PC-3 (cell line): Measurements from ENCODE around the gene MYL10. TPM values are rescaled to one million over a fixed set of nuclear protein-coding genes. Genes with fewer than 3 reads are reported as not detected.
A peak's percentile ranks its signal among the peaks of the same experiment; 100 is the strongest.

Source experiments
- ATAC-seq: fragments of 200-7000 bp; cut with Tn5 transposase; 2 replicates; pipeline ENCODE4 v1.9.1; 2020; ENCODE audit warnings: mild to moderate bottlenecking, moderate library complexity
- BruUV-seq: library from RNA; stranded (reverse); fragments of 400-500 nt; replicated peaks from 2 replicates; lab custom pipeline; 2021; lab: Mats Ljungman, UMichigan
- CTCF ChIA-PET: fragments of 300-600 bp; sonication (Branson Sonifier 250); formaldehyde crosslinking; loops from one replicate; lab custom pipeline; 2022; ENCODE audit warnings: antibody characterized with exemption; lab: Charles Lee
- POLR2A ChIA-PET: fragments of 300-600 bp; sonication (Branson Sonifier 250); formaldehyde crosslinking; loops from one replicate; lab custom pipeline; 2022; ENCODE audit warnings: antibody characterized with exemption; ENCODE audit not compliant: unreplicated experiment; lab: Charles Lee
- DNase-seq: peaks from one replicate; pipeline ENCODE4 v3.0.0-alpha.2; 2015
- H2AFZ ChIP-seq: fragments of 300-600 bp; sonication (generic); 2 replicates; pipeline ENCODE4 v1.6.0; 2016; ENCODE audit warnings: antibody characterized with exemption, low read length
- H3F3A ChIP-seq: fragments of 300-600 bp; sonication (generic); one replicate; pipeline ENCODE4 v1.6.0; 2017; ENCODE audit warnings: antibody characterized with exemption, low read length, control low read depth, mild to moderate bottlenecking; ENCODE audit not compliant: unreplicated experiment
- H3K27ac ChIP-seq: fragments of 300-600 bp; sonication (generic); 2 replicates; pipeline ENCODE4 v1.5.1; 2016; ENCODE audit warnings: mild to moderate bottlenecking, low read length
- H3K27me3 ChIP-seq: fragments of 300-600 bp; sonication (generic); 2 replicates; pipeline ENCODE4 v1.6.1; 2016; ENCODE audit warnings: low read length, mixed read lengths
- H3K36me3 ChIP-seq: fragments of 300-600 bp; sonication (generic); 2 replicates; pipeline ENCODE4 v1.6.1; 2016; ENCODE audit warnings: low read depth, mixed run types, low read length, mixed read lengths
- H3K4me1 ChIP-seq: fragments of 300-600 bp; sonication (generic); 2 replicates; pipeline ENCODE4 v1.5.1; 2016; ENCODE audit warnings: low read length; ENCODE audit not compliant: insufficient read depth
- H3K4me2 ChIP-seq: fragments of 300-600 bp; sonication (generic); 2 replicates; pipeline ENCODE4 v1.6.0; 2016; ENCODE audit warnings: low read length
- H3K4me3 ChIP-seq: fragments of 300-600 bp; sonication (generic); 2 replicates; pipeline ENCODE4 v1.5.1; 2016; ENCODE audit warnings: mild to moderate bottlenecking, low read length, mixed read lengths
- H3K79me2 ChIP-seq: fragments of 300-600 bp; sonication (generic); 2 replicates; pipeline ENCODE4 v1.6.1; 2017; ENCODE audit warnings: low read length, mixed read lengths
- H3K9ac ChIP-seq: fragments of 300-600 bp; sonication (generic); 2 replicates; pipeline ENCODE4 v1.6.0; 2016; ENCODE audit warnings: mild to moderate bottlenecking, low read length
- H3K9me2 ChIP-seq: fragments of 300-600 bp; sonication (generic); replicated peaks from 2 replicates; pipeline ENCODE4 v1.6.1; 2016; ENCODE audit warnings: mixed run types, low read length, mixed read lengths
- H3K9me3 ChIP-seq: fragments of 300-600 bp; sonication (generic); 2 replicates; pipeline ENCODE4 v1.6.1; 2016; ENCODE audit warnings: low read length, mixed read lengths
- H4K20me1 ChIP-seq: fragments of 300-600 bp; sonication (generic); 2 replicates; pipeline ENCODE4 v1.6.1; 2016; ENCODE audit warnings: low read length, mixed read lengths
- CTCF ChIP-seq: fragments of 300-600 bp; sonication (generic); conservative IDR thresholded peaks from 2 replicates; pipeline ENCODE4 v1.5.1; 2017; ENCODE audit warnings: antibody characterized with exemption, low read depth, mild to moderate bottlenecking, low read length
- EZH2 ChIP-seq: fragments of 300-600 bp; sonication (generic); IDR thresholded peaks from one replicate; pipeline ENCODE4 v1.6.1; 2017; ENCODE audit warnings: antibody characterized with exemption, mild to moderate bottlenecking, low read length; ENCODE audit not compliant: unreplicated experiment
- EZH2phosphoT487 ChIP-seq: fragments of 300-600 bp; sonication (generic); IDR thresholded peaks from 2 replicates; pipeline ENCODE4 v1.6.1; 2018; ENCODE audit warnings: mild to moderate bottlenecking, antibody characterized with exemption, low read length, borderline replicate concordance
- intact Hi-C: fragments of 100-400 bp; cut with micrococcal nuclease; formaldehyde crosslinking; loops from 2 replicates; pipeline ENCODE4 v1.9.0; 2023
- total RNA-seq: library from RNA; depleted of rRNA; stranded (reverse); fragments of >200 nt; gene quantifications from 2 replicates; pipeline ENCODE4 v1.2.3, GENCODE V29; 2014

The MYL10 gene
- total RNA-seq, 1 experiment from 2014 or later = 0.69 TPM

- no peak overlapping the region for H3K9ac ChIP-seq
- H3K4me1 ChIP-seq = peaks cover 20% of the 10 kb centered on the region
- ChIA-PET CTCF (interaction anchor here (0.6 kb wide), 1 partner anchor 1626 kb away, joined by 4 read pairs; no protein-coding TSS in a partner anchor), POLR2A (interaction anchor here (0.6 kb wide), 1 partner anchor 11 kb away, joined by 3 read pairs; no protein-coding TSS in a partner anchor)
- TF ChIP-seq EZH2 (no peak), CTCF (no peak), EZH2phosphoT487 (no peak)
- H3K9me3 ChIP-seq = no peaks in the 10 kb centered on the region
- no peak overlapping the region for H3K4me3 ChIP-seq
- intact Hi-C loops = no loop called here
- H4K20me1 ChIP-seq = no peaks in the 10 kb centered on the region
- no peaks in the 10 kb centered on the region for H3K79me2 ChIP-seq
- H3K27ac ChIP-seq = no peak overlapping the region
- H3K36me3 ChIP-seq = no peaks in the 10 kb centered on the region
- H2AFZ ChIP-seq = no peak overlapping the region
- BruUV-seq = no TSS peak
- no peak for ATAC-seq
- no peak overlapping the region for H3K4me2 ChIP-seq
- no peaks in the 10 kb centered on the region for H3K27me3 ChIP-seq
- no peak for DNase-seq
- H3F3A ChIP-seq = no peaks in the 10 kb centered on the region
- H3K9me2 ChIP-seq = no peaks in the 10 kb centered on the region
These were observed 16.1 kb downstream of the MYL10 start for GRCh38 chr7:101612885-101613515.

GRCh38 chr7:101608772-101609713, 20.1 kb downstream of the MYL10 start:
- intact Hi-C loops = no loop called here
- H2AFZ ChIP-seq = 0 out of 2 replicates have a peak overlapping the region, but pooled peaks have one; percentile 37
- peak; percentile 95 for ATAC-seq

More at GRCh38 chr7:101608772-101609713, 20.1 kb downstream of the MYL10 start:
- no peak overlapping the region for H3K27ac ChIP-seq
- no peaks in the 10 kb centered on the region for H3K9me3 ChIP-seq
- no peak overlapping the region for H3K9ac ChIP-seq
- peak; percentile 88 for DNase-seq
- peak overlapping the region; percentile 54 for H3K4me2 ChIP-seq
- H3K4me1 ChIP-seq = peaks cover 9% of the 10 kb centered on the region; the same call in 1 of the 2 replicates
- BruUV-seq = no TSS peak
- no peaks in the 10 kb centered on the region for H4K20me1 ChIP-seq
- no peaks in the 10 kb centered on the region for H3K27me3 ChIP-seq
- no peaks in the 10 kb centered on the region for H3K79me2 ChIP-seq
- ChIA-PET CTCF (interaction anchor here (0.8 to 0.9 kb wide), 2 partner anchors 66 to 72 kb away, joined by 3 to 5 read pairs; no protein-coding TSS in a partner anchor), POLR2A (interaction anchor here (0.5 kb wide), 1 partner anchor 43 kb away, joined by 3 read pairs; no protein-coding TSS in a partner anchor)
- TF ChIP-seq CTCF (no peak), EZH2phosphoT487 (no peak), EZH2 (no peak)
- no peaks in the 10 kb centered on the region for H3F3A ChIP-seq
- no peaks in the 10 kb centered on the region for H3K36me3 ChIP-seq
- no peaks in the 10 kb centered on the region for H3K9me2 ChIP-seq
- no peak overlapping the region for H3K4me3 ChIP-seq
